ENCODE results near the gene SORCS2.

- TF ChIP-seq CTCF (IDR thresholded peaks at IDR 0.05) (no peak), POLR2A (IDR thresholded peaks at IDR 0.05) (no peak)
These were observed 468.9 kb downstream of the SORCS2 start for GRCh38 chr4:7661066-7661748.
